ENCODE measurements around the gene SIRT3. TPM values are rescaled to one million over a fixed set of nuclear protein-coding genes. Genes with fewer than 3 reads are reported as not detected.

The SIRT3 gene
- 4.8 and 5.3 TPM in 2 replicates for total RNA-seq (2012; rRNA removed)

DNA sequence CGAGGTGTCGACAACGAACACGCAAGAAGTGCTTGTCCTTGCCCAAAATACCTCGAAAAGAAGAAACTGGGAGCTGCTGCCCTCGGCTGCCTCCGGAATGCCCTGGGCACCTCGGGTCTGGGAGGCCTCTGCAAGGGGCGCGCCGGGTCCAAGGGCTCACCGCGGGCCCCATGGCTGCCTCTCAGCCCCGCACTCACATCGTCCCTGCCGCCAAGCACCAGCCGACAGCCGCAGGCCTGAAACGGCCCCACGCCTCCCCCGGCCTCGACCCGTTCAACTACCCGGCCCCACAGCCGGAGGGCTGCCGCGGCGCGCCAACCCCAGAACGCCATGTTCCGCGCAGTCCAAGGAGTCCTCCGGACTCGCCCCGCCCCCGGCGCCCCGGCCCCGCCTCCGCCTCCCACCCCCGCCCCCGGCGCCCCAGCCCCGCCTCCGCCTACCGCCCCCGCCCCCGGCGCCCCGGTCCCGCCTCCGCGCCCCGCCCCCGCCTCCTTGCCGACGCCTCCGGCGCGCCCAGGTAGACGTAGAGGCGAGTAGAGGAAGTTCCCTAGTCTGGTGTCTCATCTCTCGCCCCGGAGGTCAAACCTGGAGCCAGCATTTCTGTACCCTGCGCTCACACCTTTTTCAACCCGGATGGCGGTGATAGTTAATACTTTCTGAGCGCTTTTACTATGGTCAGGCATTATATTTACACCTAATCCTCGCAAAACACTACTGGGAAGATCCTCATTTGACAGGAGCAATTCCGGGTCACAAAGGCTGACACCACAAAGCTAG lies at the start of gene SIRT3:
Gene SIRT3, minus strand, starts transcription at position 346 of the 777 bp plus-strand sequence. Its CDS starts 14 bp downstream, at position 332.
- Histone ChIP-seq H3K9ac (ENCODE audit: low read depth, low read length) (peak within 1 kb of the TSS; percentile 96), H3K27me3 (ENCODE audit: control insufficient read depth, insufficient read depth, low read length) (no peaks in the 10 kb centered on the region), H3K4me1 (ENCODE audit: control insufficient read depth, insufficient read depth, low read length) (peaks cover 15% of the 10 kb centered on the region), H3K9me3 (replicated peaks; ENCODE audit: low read length) (no peaks in the 10 kb centered on the region), H3K4me3 (ENCODE audit: low read length) (peak within 1 kb of the TSS; percentile 89), H3K36me3 (ENCODE audit: insufficient read depth, low read length) (peaks cover 16% of the 10 kb centered on the region), H3K4me2 (ENCODE audit: low read length) (peak within 1 kb of the TSS; percentile 99)

DNA sequence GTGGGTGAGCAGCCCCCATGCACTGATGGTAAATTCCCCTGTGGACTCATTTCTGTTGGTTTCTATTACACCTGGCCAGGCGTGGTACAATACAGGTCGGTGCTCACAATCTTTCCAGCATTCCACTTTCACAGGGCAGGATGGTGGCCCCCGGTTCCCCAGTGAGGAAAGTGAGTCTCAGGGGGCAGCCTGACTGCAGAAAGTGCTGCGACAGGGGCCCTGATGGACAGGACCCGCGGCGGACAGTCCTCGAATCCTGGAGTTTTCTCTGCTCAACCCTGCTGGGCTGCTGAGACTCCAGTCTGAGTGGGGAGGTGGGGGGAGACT lies 49.7 kb upstream of the SIRT3 start:
- H3K4me3 ChIP-seq (ENCODE audit: low read length) = no peak overlapping the region
- no peaks in the 10 kb centered on the region for H3K36me3 ChIP-seq (ENCODE audit: insufficient read depth, low read length)
- no peak overlapping the region for H3K4me2 ChIP-seq (ENCODE audit: low read length)
- no peak overlapping the region for H3K9ac ChIP-seq (ENCODE audit: low read depth, low read length)
- no peaks in the 10 kb centered on the region for H3K9me3 ChIP-seq (replicated peaks; ENCODE audit: low read length)
- H3K4me1 ChIP-seq (ENCODE audit: control insufficient read depth, insufficient read depth, low read length) = peaks cover 6% of the 10 kb centered on the region
- H3K27me3 ChIP-seq (ENCODE audit: control insufficient read depth, insufficient read depth, low read length) = peaks cover 46% of the 10 kb centered on the region

DNA sequence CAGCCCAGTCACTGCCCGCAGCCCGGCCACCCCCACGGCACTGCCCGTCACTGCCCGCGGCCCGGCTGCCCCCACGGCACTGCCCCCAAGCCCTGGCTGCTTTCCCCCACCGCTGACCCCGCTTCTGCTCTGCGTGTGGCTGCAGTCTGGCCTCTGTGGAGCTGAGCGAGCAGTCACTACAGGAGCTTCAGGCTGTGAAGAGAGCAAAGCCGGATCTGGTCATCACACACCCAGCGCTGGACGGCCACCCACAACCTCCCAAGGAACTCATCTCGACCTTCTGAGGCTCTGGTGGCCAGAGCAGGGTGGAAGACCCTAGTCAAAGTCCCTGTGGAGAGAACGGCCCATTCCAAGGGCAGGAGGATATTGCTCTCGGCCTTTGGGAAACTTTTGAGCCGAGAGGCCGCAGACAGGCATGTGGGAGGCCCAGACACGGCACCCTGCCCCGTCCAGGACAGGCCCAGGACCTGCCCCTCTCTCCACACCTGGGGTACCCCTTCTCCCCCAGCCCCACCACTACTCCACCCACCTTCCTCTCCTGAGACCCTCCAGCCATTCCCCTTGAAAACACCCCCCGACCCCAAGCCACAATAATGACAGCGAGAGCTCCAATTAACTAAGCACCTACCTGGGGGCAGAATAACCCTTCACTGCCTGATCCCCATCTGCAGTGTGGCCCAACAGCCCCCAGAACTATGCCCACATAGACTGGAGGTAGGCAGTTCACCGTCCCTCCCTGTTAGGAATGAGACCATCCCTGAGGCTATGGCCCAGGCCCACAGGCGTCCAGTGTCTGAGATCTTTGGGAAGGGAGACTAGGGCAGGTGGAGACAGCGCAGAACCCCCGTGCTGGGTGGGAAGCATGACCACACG lies 49.1 kb upstream of the SIRT3 start:
- Histone ChIP-seq H3K9me3 (replicated peaks; ENCODE audit: low read length) (no peaks in the 10 kb centered on the region), H3K4me1 (ENCODE audit: control insufficient read depth, insufficient read depth, low read length) (peaks cover 6% of the 10 kb centered on the region), H3K27me3 (ENCODE audit: control insufficient read depth, insufficient read depth, low read length) (peaks cover 52% of the 10 kb centered on the region), H3K36me3 (ENCODE audit: insufficient read depth, low read length) (no peaks in the 10 kb centered on the region), H3K4me3 (ENCODE audit: low read length) (no peak overlapping the region), H3K9ac (ENCODE audit: low read depth, low read length) (no peak overlapping the region), H3K4me2 (ENCODE audit: low read length) (no peak overlapping the region)

DNA sequence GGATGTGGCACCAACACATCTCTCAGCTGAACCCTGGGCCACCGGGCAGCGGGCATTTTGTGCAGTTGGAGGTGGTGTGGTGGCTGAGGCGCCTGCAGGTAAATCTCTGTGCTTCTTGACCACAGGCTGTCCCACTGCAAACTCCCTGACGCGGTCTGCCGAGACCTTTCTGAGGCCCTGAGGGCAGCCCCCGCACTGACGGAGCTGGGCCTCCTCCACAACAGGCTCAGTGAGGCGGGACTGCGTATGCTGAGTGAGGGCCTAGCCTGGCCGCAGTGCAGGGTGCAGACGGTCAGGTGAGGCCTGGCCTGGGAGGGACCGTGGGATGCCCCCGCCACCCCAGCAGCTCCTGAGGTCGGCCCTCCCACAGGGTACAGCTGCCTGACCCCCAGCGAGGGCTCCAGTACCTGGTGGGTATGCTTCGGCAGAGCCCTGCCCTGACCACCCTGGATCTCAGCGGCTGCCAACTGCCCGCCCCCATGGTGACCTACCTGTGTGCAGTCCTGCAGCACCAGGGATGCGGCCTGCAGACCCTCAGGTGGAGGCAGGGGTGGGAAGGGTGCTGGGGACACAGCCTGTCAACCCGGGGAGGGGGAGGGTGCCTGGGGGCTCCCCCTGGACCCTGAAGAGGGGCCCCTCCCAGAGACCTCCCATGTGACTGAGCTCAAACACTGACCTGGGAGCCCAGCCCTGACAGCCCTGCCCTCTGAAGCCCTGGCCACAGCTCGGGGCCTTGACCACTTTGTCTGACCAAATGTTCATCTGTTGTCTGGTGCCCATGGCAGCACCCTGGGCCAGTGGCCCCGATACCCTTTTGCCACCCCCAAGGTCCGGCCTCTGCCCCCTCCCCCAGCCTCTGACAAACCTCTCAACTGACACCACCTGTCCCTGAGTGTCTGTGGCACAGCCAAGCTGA lies 48.2 kb upstream of the SIRT3 start:
- Histone ChIP-seq H3K4me2 (ENCODE audit: low read length) (no peak overlapping the region), H3K9ac (ENCODE audit: low read depth, low read length) (no peak overlapping the region), H3K4me1 (ENCODE audit: control insufficient read depth, insufficient read depth, low read length) (peaks cover 6% of the 10 kb centered on the region), H3K27me3 (ENCODE audit: control insufficient read depth, insufficient read depth, low read length) (peaks cover 61% of the 10 kb centered on the region), H3K4me3 (ENCODE audit: low read length) (no peak overlapping the region), H3K9me3 (replicated peaks; ENCODE audit: low read length) (no peaks in the 10 kb centered on the region), H3K36me3 (ENCODE audit: insufficient read depth, low read length) (no peaks in the 10 kb centered on the region)

DNA sequence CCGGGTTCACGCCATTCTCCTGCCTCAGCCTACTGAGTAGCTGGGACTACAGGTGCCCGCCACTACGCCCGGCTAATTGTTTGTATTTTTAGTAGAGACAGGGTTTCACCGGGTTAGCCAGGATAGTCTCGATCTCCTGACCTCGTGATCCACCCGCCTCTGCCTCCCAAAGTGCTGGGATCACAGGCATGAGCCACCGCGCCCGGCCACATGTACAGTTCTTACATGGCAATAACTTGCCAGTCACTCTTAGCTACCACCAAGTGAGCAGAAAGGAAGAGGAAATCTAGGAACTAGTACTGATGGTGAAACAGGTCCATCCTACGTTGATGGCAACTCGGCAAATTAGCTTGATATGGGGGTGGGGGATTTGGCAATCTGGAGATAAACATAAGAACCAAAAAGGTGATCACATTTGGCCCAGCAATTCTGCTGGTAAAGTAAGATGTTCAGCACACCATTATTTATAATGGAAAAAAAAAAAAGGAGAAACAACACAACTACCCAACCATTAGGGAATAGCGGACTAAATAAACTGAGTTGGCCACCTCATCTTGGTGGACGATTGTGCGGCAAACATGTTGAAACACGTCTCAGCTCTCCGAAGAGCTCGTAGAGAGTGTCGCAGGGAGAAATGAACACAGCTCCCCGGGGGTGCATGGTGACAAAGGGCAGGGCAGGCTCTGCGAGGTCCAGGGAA lies 47.4 kb upstream of the SIRT3 start:
- Histone ChIP-seq H3K27me3 (ENCODE audit: control insufficient read depth, insufficient read depth, low read length) (peaks cover 67% of the 10 kb centered on the region), H3K4me2 (ENCODE audit: low read length) (no peak overlapping the region)

DNA sequence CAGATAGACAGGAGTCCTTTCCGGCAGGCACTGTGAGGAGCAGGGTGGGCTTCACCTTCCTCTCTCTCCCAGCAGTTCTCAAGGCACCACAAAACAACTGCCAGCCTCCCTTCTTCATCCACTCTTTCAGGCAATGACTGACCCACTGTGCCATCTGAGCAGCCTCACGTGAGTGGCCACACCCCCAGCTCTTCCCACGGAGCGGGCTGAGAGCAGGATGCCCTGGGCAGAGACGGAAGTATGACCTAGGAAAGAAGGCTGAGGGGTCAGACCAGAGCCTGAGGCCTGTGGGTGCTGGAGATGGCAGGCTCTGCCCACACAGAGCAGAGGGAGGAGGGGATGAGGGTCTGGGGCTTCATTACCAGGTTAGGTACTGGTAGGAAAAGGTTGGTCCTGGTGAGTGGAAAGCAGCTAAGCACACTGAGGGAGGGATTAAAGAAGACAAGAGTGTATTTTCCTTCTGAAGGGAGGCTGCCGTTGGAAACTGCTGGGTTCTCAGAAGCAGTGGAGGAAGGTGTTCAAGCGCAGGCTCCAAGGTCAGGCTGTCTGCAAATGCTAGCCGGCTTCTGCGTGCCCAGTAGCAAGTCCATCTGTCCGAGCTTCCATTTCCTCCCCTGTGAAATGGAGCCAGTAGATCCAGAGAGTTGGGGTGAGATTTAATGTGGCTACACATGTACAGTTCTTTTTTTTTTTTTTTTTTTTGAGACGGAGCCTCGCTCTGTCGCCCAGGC lies 46.7 kb upstream of the SIRT3 start:
- Histone ChIP-seq H3K4me1 (ENCODE audit: control insufficient read depth, insufficient read depth, low read length) (no peaks in the 10 kb centered on the region), H3K9me3 (replicated peaks; ENCODE audit: low read length) (no peaks in the 10 kb centered on the region), H3K36me3 (ENCODE audit: insufficient read depth, low read length) (no peaks in the 10 kb centered on the region), H3K4me2 (ENCODE audit: low read length) (no peak overlapping the region), H3K9ac (ENCODE audit: low read depth, low read length) (no peak overlapping the region), H3K27me3 (ENCODE audit: control insufficient read depth, insufficient read depth, low read length) (peaks cover 67% of the 10 kb centered on the region), H3K4me3 (ENCODE audit: low read length) (no peak overlapping the region)

More for the DNA sequence above, 47.4 kb upstream of the SIRT3 start:
- Histone ChIP-seq H3K4me1 (ENCODE audit: control insufficient read depth, insufficient read depth, low read length) (peaks cover 6% of the 10 kb centered on the region), H3K9ac (ENCODE audit: low read depth, low read length) (no peak overlapping the region), H3K36me3 (ENCODE audit: insufficient read depth, low read length) (no peaks in the 10 kb centered on the region), H3K4me3 (ENCODE audit: low read length) (no peak overlapping the region), H3K9me3 (replicated peaks; ENCODE audit: low read length) (no peaks in the 10 kb centered on the region)

DNA sequence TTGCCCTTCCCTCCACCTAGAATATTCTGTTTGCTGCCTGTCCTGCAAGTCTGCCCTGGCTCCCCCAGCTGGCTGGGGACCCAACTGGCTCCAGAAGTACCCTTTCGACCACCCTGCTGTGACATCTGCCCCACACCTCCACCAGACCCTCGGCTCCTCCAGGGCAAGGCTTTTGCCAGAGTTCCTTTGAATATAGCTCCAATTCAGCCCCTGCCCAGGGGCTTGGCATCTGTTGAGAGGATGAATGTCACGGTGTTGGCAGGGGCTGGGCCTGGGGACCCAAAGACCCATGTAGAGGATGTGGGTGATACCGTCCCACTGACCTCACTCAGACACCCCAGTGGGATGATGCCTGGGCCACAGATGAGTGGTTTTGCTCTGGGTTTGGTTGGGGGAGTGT lies 46.0 kb upstream of the SIRT3 start:
- Histone ChIP-seq H3K4me2 (ENCODE audit: low read length) (no peak overlapping the region), H3K9ac (ENCODE audit: low read depth, low read length) (no peak overlapping the region), H3K36me3 (ENCODE audit: insufficient read depth, low read length) (no peaks in the 10 kb centered on the region), H3K4me1 (ENCODE audit: control insufficient read depth, insufficient read depth, low read length) (no peaks in the 10 kb centered on the region), H3K4me3 (ENCODE audit: low read length) (no peak overlapping the region), H3K27me3 (ENCODE audit: control insufficient read depth, insufficient read depth, low read length) (peaks cover 65% of the 10 kb centered on the region), H3K9me3 (replicated peaks; ENCODE audit: low read length) (no peaks in the 10 kb centered on the region)

DNA sequence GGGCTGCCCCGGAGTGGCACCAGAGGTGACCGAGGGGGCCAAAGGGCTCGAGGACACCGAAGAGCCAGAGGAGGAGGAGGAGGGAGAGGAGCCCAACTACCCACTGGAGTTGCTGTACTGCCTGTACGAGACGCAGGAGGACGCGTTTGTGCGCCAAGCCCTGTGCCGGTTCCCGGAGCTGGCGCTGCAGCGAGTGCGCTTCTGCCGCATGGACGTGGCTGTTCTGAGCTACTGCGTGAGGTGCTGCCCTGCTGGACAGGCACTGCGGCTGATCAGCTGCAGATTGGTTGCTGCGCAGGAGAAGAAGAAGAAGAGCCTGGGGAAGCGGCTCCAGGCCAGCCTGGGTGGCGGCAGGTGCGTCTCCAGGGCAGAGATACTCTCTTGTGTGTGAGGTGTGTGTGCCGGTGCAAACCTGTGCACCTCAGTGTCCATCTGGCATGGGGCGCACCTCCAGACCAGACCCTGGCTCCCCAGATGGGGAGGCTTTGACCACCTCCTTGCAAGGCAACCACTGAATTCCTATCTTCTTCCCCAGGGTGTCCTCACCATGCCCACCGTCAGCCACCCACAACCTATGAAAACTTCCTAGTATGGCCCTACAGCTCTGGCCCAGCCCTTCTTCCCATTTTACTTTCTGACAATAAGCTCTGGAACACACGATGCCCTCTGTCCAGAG lies 45.5 kb upstream of the SIRT3 start:
- no peaks in the 10 kb centered on the region for H3K9me3 ChIP-seq (replicated peaks; ENCODE audit: low read length)
- peaks cover 67% of the 10 kb centered on the region for H3K27me3 ChIP-seq (ENCODE audit: control insufficient read depth, insufficient read depth, low read length)
- H3K36me3 ChIP-seq (ENCODE audit: insufficient read depth, low read length) = no peaks in the 10 kb centered on the region
- no peak overlapping the region for H3K4me3 ChIP-seq (ENCODE audit: low read length)
- H3K9ac ChIP-seq (ENCODE audit: low read depth, low read length) = no peak overlapping the region
- H3K4me1 ChIP-seq (ENCODE audit: control insufficient read depth, insufficient read depth, low read length) = no peaks in the 10 kb centered on the region
- no peak overlapping the region for H3K4me2 ChIP-seq (ENCODE audit: low read length)

DNA sequence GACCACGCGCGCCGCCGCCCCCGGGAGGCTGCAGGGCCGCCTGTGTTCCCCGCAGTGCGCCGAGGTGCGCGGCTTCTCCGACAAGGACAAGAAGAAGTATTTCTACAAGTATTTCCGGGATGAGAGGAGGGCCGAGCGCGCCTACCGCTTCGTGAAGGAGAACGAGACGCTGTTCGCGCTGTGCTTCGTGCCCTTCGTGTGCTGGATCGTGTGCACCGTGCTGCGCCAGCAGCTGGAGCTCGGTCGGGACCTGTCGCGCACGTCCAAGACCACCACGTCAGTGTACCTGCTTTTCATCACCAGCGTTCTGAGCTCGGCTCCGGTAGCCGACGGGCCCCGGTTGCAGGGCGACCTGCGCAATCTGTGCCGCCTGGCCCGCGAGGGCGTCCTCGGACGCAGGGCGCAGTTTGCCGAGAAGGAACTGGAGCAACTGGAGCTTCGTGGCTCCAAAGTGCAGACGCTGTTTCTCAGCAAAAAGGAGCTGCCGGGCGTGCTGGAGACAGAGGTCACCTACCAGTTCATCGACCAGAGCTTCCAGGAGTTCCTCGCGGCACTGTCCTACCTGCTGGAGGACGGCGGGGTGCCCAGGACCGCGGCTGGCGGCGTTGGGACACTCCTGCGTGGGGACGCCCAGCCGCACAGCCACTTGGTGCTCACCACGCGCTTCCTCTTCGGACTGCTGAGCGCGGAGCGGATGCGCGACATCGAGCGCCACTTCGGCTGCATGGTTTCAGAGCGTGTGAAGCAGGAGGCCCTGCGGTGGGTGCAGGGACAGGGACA lies 44.8 kb upstream of the SIRT3 start:
- Histone ChIP-seq H3K4me3 (ENCODE audit: low read length) (no peak overlapping the region), H3K9ac (ENCODE audit: low read depth, low read length) (no peak overlapping the region)

More for the DNA sequence above, 44.8 kb upstream of the SIRT3 start:
- Histone ChIP-seq H3K4me1 (ENCODE audit: control insufficient read depth, insufficient read depth, low read length) (no peaks in the 10 kb centered on the region), H3K9me3 (replicated peaks; ENCODE audit: low read length) (no peaks in the 10 kb centered on the region), H3K36me3 (ENCODE audit: insufficient read depth, low read length) (no peaks in the 10 kb centered on the region), H3K27me3 (ENCODE audit: control insufficient read depth, insufficient read depth, low read length) (peaks cover 68% of the 10 kb centered on the region), H3K4me2 (ENCODE audit: low read length) (no peak overlapping the region)
